Mesothelial cell of epicardium (in vitro differentiated cells): Measurements from ENCODE around the gene PPP2R5D. TPM values are rescaled to one million over a fixed set of nuclear protein-coding genes. Genes with fewer than 3 reads are reported as not detected.

Experiments used
- DNase-seq, 2 experiments: peaks; one replicate each; pipeline ENCODE4 v3.0.0; 2021; ENCODE audit warnings: low spot score in 2 of 2; ENCODE audit not compliant: unreplicated experiment in 2 of 2
- H3K27ac Mint-ChIP-seq: 2 replicates; pipeline ENCODE4 v1.8.0; 2021; ENCODE audit warnings: mixed read lengths
- H3K27me3 Mint-ChIP-seq: 2 replicates; pipeline ENCODE4 v1.8.0; 2021; ENCODE audit warnings: low read depth, mixed read lengths
- H3K36me3 Mint-ChIP-seq: 2 replicates; pipeline ENCODE4 v1.8.0; 2021; ENCODE audit warnings: mixed read lengths
- H3K4me1 Mint-ChIP-seq: 2 replicates; pipeline ENCODE4 v1.8.0; 2021; ENCODE audit warnings: mixed read lengths
- H3K4me3 Mint-ChIP-seq: 2 replicates; pipeline ENCODE4 v1.8.0; 2021; ENCODE audit warnings: mild to moderate bottlenecking, moderate library complexity, mixed read lengths
- H3K9me3 Mint-ChIP-seq: 2 replicates; pipeline ENCODE4 v1.8.0; 2021; ENCODE audit warnings: mixed read lengths
- CTCF ChIP-seq: fragments of 200-600 bp; sonication (generic); IDR thresholded peaks from one replicate; pipeline ENCODE4 v1.5.0; 2021; ENCODE audit warnings: antibody characterized with exemption; ENCODE audit not compliant: unreplicated experiment
- total RNA-seq: library from RNA; stranded (reverse); gene quantifications from 3 replicates; pipeline ENCODE4 v1.2.1, GENCODE V29; 2021

PPP2R5D gene
- total RNA-seq, 1 donor from 2014 or later: 46.2 TPM

GRCh38 chr6:42962096-42962495 lies 22.3 kb upstream of the PPP2R5D start:
- H3K9me3 Mint-ChIP-seq: no peaks in the 10 kb centered on the region
- H3K4me3 Mint-ChIP-seq: no peak overlapping the region

GRCh38 chr6:42962502-42963178 lies 21.7 kb upstream of the PPP2R5D start:
- TF ChIP-seq CTCF: no peak
- no peaks in the 10 kb centered on the region for H3K9me3 Mint-ChIP-seq
- no peak overlapping the region for H3K27ac Mint-ChIP-seq
- H3K4me1 Mint-ChIP-seq: peaks cover 13% of the 10 kb centered on the region
- H3K27me3 Mint-ChIP-seq: peaks cover 33% of the 10 kb centered on the region
- DNase-seq: no peak
- no peak overlapping the region for H3K4me3 Mint-ChIP-seq
- H3K36me3 Mint-ChIP-seq: peaks cover 20% of the 10 kb centered on the region

More at GRCh38 chr6:42962096-42962495, 22.3 kb upstream of the PPP2R5D start:
- no peak overlapping the region for H3K27ac Mint-ChIP-seq
- DNase-seq: no peak
- TF ChIP-seq CTCF: no peak
- H3K36me3 Mint-ChIP-seq: peaks cover 17% of the 10 kb centered on the region
- H3K27me3 Mint-ChIP-seq: peaks cover 35% of the 10 kb centered on the region
- H3K4me1 Mint-ChIP-seq: peaks cover 13% of the 10 kb centered on the region

- Mint-ChIP-seq H3K27me3 (peaks cover 33% of the 10 kb centered on the region), H3K27ac (no peak overlapping the region), H3K9me3 (no peaks in the 10 kb centered on the region), H3K4me3 (no peak overlapping the region), H3K4me1 (peaks cover 13% of the 10 kb centered on the region), H3K36me3 (peaks cover 21% of the 10 kb centered on the region)
- DNase-seq: no peak
- no peak for TF ChIP-seq CTCF
Observed at GRCh38 chr6:42963179-42963854, 21.1 kb upstream of the PPP2R5D start.

- Mint-ChIP-seq H3K4me3 (no peak overlapping the region), H3K27me3 (peaks cover 29% of the 10 kb centered on the region), H3K9me3 (no peaks in the 10 kb centered on the region), H3K36me3 (peaks cover 21% of the 10 kb centered on the region), H3K27ac (no peak overlapping the region), H3K4me1 (peaks cover 13% of the 10 kb centered on the region)
- no peak for DNase-seq
- no peak for TF ChIP-seq CTCF
Observed at GRCh38 chr6:42963855-42964605, 20.3 kb upstream of the PPP2R5D start.

GRCh38 chr6:42966571-42966970 lies 17.8 kb upstream of the PPP2R5D start:
- Mint-ChIP-seq H3K4me3 (no peak overlapping the region), H3K36me3 (peaks cover 22% of the 10 kb centered on the region), H3K27me3 (peaks cover 5% of the 10 kb centered on the region), H3K4me1 (no peaks in the 10 kb centered on the region), H3K27ac (no peak overlapping the region), H3K9me3 (no peaks in the 10 kb centered on the region)
- DNase-seq: no peak
- no peak for TF ChIP-seq CTCF
